Measurements from ENCODE around the gene CDC42EP4. TPM values are rescaled to one million over a fixed set of nuclear protein-coding genes. Genes with fewer than 3 reads are reported as not detected.

CDC42EP4 gene
- total RNA-seq, 1 donor from 2014 or later = 104 TPM

Other genes starting within 250 kb of the CDC42EP4 start
- 4.9 TPM for gene SLC39A11, start 219.3 kb downstream of the CDC42EP4 start, total RNA-seq
- gene SSTR2, start 147.0 kb downstream of the CDC42EP4 start, total RNA-seq = 5.4 TPM
- gene COG1, start 118.9 kb downstream of the CDC42EP4 start, total RNA-seq = 35.9 TPM
- gene CPSF4L, start 50.1 kb downstream of the CDC42EP4 start, total RNA-seq = not detected

Data from ascending aorta (tissue), 1 donor.